SIG-M5 treated with dmso at 0.1 percent for 504 hours (cell line): Measurements from ENCODE around the gene CXorf58.
"Not testable (repeated sequence)": the region's sequence is repeated elsewhere in the genome, so short reads cannot be mapped to it uniquely, and the experiment has no call there.

Source experiments
- DNase-seq: peaks from one replicate; lab custom pipeline; 2025; ENCODE audit not compliant: unreplicated experiment; lab: John Stamatoyannopoulos, UW

The CXorf58 gene

DNA sequence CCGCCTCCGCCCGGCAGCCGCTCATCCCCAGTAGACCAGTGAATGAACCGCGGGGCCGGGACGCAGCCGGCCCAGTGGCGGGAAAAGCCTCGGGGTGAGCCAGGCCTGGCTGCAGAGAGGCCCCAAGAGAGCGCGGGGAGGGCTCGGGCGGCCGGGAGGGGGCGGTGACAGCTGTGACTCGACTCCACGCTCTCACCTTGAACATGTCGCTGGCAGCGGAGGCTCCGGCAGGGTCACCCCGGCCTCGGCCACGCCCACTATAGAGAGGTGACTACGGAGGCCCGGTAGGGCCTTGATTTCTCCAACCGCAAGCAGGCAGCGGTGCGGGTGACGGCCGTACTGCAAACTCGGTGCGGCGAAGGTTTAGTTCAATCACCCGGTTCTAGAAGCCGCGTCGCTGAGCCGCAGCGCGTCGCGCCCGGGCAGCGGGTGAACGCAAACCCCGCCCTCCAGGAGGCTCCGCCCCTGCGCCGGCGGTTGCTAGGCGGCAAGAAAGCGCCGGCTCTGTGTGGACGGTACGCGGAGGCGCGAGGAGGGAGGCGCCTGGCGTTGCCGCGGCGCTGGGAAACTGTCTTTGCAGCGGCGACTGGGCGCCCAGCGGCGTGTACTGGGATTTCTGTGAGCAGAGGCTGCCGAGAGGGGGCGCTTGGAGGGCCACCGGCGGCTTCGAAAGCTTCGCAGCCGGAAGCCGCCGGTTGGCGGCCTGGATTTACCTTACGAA is at the start of gene CXorf58, which contains the start of gene APOO:
Gene CXorf58 (plus strand): TSS at position 509 of the 721 bp plus-strand sequence. CDS start 2,297 bp downstream, outside the sequence.
Gene APOO (minus strand): TSS at position 441 of the 721 bp plus-strand sequence. CDS start 236 bp downstream, at position 205.
- DNase-seq, result peak; percentile 93

- DNase-seq, result not testable (repeated sequence)
Observed at GRCh38 chrX:23859238-23859637, 48.6 kb upstream of the CXorf58 start.

DNA sequence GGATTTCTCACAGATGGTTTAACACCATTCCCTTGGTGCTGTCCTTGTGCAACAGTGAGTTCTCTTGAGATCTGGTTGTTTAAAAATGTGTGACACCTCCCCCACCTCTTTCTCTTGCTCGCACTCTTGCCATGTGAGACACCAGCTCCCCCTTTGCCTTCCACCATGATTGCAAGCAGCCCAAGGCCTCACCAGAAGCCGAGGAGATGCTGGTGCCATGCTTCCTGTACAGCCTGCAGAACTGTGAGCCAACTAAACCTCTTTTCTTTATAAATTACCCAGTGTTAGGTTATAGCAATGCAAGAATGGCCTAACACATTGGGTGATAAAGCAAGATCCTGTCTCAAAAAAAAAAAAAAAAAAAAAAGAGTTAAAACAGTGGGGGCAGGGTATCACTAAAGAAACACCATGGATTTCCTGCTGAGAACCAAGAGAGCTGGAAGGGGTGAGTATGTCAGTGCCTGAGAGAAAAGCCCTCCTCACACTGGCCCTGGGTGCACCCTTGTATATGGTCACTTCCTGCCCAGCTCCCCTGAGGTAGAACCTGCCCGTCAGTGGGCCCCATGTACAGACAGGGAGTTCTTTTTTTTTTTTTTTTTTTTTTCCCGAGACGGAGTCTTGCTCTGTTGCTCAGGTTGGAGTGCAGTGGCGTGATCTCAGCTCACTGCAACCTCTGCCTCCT is 46.5 kb upstream of the CXorf58 start:
- DNase-seq, result no peak

DNA sequence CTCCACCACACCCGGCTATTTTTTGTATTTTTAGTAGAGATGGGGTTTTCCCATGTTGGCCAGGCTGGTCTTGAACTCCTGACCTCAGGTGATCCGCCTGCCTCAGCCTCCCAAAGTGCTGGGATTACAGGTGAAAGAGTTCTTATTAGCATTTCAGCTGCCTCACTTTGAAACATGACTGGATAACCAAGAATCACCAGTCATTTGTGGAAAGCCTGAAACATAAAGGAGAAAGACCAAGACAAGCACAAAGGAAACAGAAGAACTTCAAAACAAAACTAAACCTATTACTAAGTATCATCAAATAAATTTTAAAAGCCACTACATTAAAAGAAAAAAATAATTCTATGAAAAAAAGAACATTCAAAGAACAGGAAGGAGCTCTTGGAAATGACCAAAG is 45.9 kb upstream of the CXorf58 start:
- DNase-seq, result not testable (repeated sequence)

DNA sequence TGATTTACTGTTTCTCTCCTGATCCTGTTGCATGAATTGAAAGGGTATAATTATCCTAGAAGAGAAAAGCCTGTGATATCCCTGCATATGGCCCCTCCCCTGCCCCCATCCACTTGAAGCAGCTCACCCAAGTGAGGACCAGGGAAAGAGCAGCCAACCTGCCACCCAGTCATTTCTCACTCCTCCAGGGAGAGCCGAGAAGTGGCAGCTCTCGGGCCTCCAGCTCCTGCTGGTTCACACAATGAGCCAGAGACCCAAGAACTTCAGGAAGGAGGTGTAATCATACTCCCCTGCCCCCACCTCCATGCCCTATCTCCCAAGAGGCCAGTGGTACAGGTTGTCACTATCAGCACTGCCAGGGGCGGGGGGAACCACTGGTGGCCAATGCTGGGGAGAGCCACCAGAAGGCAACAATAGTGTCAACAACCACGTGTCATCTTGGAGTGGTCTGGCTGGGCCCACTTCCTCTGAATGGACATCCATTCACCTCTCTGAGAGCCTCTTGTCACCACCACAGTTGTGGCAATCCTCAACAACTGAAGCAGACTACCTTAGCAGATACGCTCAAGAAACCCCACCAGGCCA is 43.0 kb upstream of the CXorf58 start:
- no peak for DNase-seq

DNA sequence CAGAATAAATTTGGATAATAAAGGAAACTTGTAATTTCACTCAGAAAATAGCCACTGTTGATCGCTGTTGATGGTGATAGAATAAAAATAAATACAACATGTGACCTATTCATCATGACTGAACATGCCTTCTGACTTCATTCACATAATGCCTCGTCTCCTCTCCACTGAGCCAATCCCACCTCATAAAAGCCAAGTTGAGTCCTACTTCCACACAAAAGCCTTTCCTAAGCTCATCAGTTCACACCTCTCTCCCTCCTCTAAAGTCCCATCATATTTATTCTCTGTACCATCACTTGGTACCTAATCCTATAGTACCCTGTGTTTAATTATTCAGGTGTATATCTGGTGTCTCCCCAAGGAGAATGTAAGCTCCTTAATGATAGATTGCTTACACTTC is 37.8 kb upstream of the CXorf58 start:
- no peak for DNase-seq

GRCh38 chrX:23871905-23872546 is 35.8 kb upstream of the CXorf58 start:
- DNase-seq, result peak; percentile 91

DNA sequence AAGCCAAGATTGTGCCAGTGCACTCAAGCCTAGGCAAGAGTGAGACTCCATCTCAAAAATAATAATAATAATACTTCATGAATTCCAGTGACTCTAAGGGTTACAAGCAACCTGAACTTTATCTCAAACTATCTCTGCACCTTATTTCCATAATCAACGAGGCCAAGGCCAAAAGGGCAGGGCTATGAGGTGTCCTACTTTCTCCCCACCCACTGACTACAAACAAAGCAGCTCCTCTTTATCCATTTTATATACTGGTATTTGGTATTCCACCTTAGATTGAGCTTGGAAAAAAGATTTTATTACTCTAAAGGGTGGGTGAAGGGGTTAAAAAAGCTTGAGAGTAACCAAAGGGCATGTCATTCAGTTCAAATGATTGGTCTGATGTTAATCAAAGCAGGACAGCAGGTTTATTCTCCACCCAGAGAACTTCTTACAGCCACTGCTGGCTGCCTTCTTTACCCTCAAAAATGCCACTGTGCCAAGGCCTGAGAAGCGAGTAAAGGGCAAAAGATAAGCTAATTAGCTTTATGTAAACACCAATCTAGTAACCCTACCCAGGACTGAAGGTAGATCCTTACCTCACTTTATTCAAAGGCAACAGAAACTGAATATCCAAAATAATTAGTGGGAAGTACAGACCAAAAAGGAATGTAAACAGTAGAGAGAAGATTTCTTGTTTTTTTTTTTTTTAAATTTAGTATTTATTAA is 28.3 kb upstream of the CXorf58 start:
- DNase-seq, result no peak

- DNase-seq, result peak; percentile 29
Observed at GRCh38 chrX:23883737-23884354, 24.0 kb upstream of the CXorf58 start.

DNA sequence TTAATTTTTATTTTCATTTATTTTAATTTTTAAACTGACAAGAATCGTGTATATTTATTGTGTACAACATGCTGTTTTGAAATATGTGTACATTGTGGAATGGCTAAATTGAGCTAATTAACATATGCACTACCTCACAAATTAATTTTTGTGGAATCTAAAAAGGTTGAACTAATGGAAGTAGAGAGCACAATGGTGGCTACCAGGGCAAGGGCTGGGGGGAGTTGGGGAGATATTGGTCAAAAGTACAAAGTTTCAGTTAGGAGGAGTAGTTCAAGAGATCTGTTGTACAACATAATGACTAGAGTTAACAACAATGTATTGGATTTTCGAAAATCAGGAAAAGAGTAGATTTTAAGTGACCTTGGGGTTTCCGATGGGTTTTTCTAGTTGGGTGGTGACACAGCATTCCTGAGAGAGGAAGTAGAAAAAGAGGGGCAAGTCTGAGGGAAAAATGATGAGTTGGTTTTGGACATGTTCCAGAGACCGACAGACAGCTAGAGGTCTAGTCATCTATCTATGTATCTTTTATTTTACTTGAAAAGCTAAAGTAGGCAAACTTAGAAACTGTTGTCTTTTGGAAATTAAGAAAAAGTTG is 23.3 kb upstream of the CXorf58 start:
- DNase-seq, result peak; percentile 61

GRCh38 chrX:23885803-23886202 is 22.0 kb upstream of the CXorf58 start:
- no peak for DNase-seq

GRCh38 chrX:23887451-23887850 is 20.4 kb upstream of the CXorf58 start:
- DNase-seq, result no peak

DNA sequence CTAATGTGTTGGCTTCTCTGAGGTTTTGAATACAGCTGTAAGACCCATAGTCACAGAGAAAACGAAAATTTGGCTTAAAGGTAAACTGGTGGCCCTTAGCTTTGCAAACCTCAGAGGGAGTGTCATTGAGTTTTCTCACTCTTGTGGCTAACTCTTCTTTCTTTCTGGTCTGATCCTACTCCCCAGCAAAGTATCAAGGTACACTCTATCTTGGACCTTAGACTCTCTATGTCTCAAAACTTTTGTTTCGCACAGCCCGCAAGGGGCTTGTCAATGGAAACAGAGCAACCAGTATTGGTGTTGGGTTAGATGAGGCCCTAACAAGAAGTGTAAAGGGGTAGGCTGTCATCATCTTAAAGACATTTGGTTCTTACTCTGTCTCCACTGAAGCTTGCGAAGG is 19.9 kb upstream of the CXorf58 start:
- no peak for DNase-seq

DNA sequence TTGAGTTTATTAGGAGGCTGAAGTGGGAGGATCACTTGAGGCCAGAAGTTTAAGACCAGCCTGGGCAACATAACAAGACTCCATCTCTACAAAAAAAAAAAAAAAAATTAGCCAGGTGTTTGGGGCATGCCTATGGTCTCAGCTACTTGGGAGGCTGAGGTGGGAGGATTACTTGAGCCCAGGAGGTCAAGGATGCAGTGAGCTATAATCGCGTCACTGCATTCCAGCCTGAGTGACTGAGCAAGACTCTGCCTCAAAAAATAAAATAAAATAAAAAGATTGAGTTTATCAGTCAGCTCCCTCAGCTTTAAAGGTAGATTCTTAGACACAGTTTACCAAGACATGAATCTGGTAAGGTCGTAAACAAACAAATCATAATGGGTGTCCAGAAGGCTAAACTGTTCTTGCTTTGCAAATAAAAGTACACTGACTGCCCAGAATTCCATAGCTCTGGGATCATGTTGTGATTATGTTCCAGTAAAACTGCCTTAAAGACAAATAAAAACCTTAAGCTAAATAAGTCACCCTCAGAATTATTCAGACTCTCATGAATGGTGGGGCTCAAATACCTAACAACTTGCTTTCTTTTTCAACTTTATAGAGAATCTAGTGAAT is 18.8 kb upstream of the CXorf58 start:
- no peak for DNase-seq

- no peak for DNase-seq
Observed at GRCh38 chrX:23890933-23891332, 16.9 kb upstream of the CXorf58 start.

DNA sequence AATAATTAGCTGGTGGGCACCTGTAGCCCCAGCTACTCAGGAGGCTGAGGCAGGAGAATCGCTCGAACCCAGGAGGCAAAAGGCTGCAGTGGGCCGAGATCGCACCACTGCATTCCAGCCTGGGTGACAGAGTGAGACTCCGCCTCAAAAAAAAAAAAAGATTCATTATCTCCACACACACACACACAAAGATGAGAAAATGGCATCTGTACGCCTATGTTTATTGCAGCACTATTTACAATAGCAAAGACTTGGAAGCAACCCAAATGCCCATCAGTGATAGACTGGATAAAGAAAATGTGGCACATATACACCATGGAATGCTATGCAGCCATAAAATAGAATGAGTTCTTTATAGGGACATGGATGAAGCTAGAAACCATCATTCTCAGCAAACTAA is 12.8 kb upstream of the CXorf58 start:
- DNase-seq, result not testable (repeated sequence)

DNA sequence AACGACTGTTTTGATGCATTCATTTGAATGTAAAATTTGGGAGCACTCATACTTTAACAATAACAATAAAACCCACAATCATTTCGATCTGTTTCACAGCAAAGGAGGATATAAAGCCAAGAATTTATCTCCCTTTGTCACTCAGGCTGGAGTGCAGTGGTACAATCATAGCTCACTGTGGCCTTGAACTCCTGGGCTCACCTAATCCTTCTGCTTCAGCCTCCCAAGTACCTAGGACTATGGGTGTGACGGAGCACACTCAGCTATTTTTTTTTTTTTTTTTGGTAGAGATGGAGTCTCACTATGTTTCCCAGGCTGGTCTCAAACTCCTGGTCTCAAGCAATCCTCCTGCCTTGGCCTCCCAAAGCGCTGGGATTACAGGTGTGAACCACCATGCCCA is 11.3 kb upstream of the CXorf58 start:
- DNase-seq, result not testable (repeated sequence)

GRCh38 chrX:23896981-23897380 is 10.8 kb upstream of the CXorf58 start:
- DNase-seq, result no peak

GRCh38 chrX:23898412-23898959 is 9.3 kb upstream of the CXorf58 start:
- DNase-seq, result no peak
